RPMI8226 (cell line): ENCODE data around the gene CPEB1.
A peak's percentile ranks its signal among the peaks of the same experiment; 100 is the strongest.

Source experiments
- DNase-seq: peaks from one replicate; pipeline ENCODE4 v3.0.0-alpha.2; 2015

Gene CPEB1

DNA sequence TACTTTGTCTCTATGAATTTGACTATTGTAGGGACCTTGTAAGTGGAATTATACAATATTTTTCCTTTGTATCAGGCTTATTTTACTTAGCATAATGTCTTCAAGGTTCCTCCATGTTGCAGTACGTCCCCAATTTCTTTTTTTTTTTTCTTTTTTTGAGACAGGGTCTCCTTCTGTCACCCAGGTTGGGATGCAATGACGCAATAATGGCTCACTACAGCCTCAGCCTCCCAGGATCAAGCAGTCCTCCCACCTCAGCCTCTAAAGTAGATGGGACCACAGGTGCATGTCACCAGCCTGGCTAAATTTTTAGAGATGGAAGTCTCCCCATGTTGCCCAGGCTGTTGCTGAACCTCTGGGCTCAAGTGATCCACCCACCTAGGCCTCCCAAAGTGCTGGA, 66.5 kb downstream of the CPEB1 start:
- no peak for DNase-seq

- no peak for DNase-seq
Observed at GRCh38 chr15:82575335-82575734, 71.8 kb downstream of the CPEB1 start.

- no peak for DNase-seq
Observed at GRCh38 chr15:82572986-82573385, 74.2 kb downstream of the CPEB1 start.

DNA sequence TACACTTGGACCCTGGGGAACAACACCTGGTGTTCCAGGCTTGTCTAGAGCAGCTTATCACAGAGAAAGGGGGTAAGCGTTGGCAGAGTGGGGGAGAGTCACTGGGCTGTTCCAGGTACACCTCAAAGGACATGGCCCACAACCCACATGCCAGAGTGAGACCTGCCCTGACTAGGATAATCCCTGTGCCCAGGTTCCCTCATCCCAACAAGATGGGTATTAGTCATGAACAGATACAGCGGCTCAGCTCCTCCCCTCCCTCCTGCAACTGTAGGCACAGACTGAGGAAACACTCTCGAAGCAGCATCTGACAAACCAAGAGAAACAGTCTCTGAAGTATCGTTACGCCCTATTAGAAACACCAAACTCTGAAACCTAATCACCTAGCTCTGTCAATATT, 74.9 kb downstream of the CPEB1 start:
- no peak for DNase-seq

- no peak for DNase-seq
Observed at GRCh38 chr15:82571722-82572222, 75.4 kb downstream of the CPEB1 start.

DNA sequence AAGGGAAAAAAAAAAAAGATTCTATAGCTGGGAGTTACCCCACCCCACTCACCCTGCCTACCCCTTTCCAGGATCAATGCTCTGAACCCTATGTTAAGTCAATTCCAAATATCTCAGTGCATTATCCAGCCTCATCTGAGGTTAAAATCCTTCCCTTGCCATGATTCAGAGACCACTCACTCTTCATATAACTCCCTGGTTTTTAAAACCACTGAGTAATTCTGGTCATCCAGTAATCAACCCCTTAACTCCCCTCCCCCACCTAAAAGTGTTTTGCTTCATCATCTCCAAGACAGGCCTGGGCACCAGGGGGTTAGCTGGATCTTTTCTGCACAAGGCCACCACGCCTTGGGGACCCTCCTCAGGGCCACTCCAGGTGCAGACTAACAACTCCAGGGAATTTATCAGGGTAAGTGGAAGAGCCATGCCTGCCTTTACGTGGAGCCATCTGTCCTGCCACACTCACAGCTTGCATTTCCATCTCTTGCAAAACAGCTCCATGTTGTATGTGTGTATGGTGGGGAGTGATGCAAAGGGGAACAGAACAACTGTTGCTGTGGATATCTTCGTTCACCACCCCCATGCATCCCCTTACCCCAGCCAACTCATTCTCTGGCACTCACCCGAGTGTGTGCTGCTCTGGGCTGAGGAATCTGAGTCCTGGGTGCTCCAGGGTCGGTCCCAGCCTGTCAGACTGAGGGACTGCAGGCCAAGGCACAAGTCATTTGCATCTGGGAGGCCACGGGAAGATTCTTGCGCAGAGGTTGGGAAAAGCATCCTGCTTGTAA, 76.2 kb downstream of the CPEB1 start:
- DNase-seq, result no peak

GRCh38 chr15:82569834-82570233, 77.3 kb downstream of the CPEB1 start:
- DNase-seq, result no peak

DNA sequence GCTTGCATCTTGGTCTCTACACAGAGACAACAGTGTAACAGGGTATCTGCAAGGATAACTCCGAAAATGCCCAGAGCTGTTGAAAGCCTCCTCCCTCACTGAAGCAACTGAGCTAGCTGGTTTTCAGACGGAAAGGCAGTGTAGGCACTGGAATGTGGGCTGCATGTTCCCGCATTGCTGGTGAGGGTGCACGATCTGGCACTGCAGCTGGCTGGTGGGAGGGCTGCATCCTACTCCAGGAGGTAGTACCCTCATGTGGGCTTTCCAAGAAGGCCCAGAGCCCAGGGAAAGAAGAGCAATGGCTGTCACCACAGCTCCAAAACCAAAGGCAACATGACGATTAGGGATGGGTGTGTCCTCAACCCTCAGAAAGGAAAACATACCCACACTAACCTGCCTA, 78.2 kb downstream of the CPEB1 start:
- DNase-seq, result no peak

DNA sequence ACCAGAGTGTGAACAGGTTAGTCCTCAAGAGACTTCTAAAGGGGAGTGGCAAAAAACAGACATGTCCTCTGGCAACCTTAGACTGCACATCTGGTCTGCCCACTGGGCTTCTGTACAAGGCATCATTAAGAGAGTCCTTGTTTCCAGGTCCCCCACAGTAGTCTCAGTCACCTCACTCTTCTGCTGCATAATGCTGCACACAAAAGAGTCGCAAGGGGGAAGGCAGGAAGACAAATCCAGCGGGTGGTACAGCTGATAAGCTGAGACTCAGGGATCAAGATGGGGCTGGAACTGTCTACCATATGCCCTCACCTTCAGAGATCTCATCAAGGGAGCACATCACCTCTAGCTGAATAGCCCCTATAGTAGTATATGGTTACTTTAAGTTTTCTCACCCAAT, 79.5 kb downstream of the CPEB1 start:
- DNase-seq, result no peak

- DNase-seq, result no peak
Observed at GRCh38 chr15:82566690-82567089, 80.5 kb downstream of the CPEB1 start.

GRCh38 chr15:82558502-82558901, 88.7 kb downstream of the CPEB1 start:
- DNase-seq, result no peak

DNA sequence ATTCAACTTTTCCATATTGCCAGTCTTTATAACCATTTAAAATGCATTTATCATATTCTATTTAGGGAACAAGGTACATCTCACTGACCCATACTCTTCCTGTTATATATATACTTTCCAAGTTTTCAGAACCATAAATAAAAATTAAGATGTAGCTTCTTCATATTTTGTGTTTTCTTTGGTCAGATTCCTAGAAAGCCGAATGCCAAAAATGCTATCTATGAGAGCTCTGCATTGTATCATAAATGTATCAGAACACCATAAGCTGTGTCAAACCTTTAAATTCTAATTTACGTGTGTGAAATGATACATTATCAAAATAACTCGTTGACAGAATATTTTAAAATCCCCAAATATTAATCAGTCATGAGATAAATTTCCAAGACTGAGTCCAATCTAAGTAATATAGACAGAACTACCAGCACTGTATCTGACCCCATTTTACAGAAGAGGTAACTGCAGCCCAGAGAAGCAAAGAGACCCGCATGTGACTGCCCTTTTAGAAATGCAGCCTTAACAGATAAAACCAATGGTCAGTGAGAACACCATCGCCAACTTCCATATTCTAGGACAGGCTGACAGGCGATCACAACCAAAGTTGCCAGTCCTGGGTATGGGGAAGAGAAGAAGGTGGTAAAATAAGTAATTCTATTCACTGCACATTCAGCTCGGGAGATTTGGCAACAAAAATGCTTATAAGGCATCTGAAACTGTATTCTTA, 90.7 kb downstream of the CPEB1 start:
- DNase-seq, result no peak

- DNase-seq, result no peak
Observed at GRCh38 chr15:82554849-82555248, 92.3 kb downstream of the CPEB1 start.

GRCh38 chr15:82554351-82554750, 92.8 kb downstream of the CPEB1 start:
- no peak for DNase-seq

GRCh38 chr15:82553846-82554245, 93.3 kb downstream of the CPEB1 start:
- no peak for DNase-seq

GRCh38 chr15:82552861-82553260, 94.3 kb downstream of the CPEB1 start:
- no peak for DNase-seq

- no peak for DNase-seq
Observed at GRCh38 chr15:82551646-82552247, 95.4 kb downstream of the CPEB1 start.

DNA sequence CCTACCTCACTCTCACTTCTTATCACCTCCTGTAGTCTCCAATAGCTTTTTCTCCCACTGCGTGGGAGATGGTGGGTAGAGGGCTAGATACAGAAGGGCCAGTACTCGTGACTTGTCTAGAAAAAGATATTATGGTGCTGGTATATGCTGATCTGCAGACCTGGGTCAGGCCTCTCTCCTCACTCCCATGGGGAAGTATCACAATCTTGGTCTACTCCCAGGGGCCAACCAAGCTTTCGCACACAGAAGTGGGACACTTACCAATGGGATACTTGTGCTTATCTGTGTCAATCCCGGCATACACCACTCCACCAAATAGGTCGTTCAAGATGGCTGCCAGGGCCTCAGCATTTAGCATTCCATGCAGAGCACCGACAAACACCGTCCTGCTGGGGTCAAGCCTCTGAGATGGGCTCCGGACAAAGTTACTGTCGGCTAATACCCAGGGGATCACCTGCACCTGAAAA, 97.9 kb downstream of the CPEB1 start:
- no peak for DNase-seq

DNA sequence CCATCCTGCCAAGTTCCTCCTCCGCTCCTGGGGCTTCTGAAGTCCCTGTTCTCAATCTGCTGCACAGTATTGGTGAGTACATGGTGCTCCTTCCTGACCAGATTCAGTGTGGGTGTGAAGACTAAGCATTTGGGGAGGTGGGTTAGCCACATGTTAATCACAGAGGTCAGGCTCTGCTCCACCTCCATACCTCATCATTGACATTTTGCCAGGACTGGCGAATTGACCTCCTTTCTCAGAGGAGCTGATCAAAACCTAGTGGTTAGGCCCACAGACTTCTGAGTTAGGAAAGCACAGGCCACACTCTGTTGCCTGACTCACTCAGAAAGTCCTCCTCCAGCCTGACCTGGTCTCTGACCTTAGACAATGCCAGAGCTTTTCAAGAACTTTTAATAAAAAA, 98.5 kb downstream of the CPEB1 start:
- DNase-seq, result no peak

GRCh38 chr15:82545478-82545877, 101.7 kb downstream of the CPEB1 start:
- DNase-seq, result no peak

GRCh38 chr15:82545002-82545401, 102.2 kb downstream of the CPEB1 start:
- DNase-seq, result no peak

- no peak for DNase-seq
Observed at GRCh38 chr15:82544431-82544830, 102.7 kb downstream of the CPEB1 start.

DNA sequence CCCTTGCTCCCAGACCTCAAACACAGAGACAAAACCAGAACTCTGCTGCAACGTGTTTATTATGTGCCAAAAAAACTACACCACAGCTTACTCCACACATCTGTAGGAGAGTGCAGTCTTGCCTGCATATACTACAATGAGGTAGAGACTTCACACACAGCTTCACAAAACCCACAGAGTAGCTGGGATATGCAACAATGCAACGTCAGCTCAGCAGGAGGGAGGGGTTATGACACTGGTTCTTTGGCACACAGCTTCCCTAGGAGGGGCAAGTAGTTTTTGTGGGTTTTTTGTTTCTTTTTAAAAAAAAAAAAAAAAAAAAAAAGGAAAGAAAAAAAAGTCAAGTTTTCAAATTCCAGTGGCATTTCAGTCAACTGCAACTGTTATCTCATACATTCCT, 104.0 kb downstream of the CPEB1 start:
- peak; percentile 63 for DNase-seq

DNA sequence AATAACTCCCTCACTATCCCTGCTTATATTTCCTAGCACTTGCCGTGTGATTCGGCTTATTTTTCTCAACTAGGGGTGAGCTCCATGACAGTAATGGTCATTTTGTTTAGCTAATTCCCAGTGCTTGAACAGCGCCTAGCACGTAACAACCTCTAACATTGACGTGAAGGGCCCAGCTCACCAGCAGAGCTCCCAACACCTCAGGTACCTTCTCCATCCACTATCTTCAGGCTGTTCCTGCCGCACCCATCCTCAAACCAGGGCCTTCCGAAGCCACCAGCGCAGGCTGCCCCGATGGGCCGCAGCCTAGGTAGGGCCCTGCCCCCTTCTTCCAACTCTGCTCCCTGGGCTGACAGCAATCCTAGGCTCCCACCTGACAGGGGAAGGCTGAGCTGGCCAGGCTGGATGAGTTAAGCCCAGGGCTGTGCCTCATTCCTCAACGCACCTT, 106.2 kb downstream of the CPEB1 start:
- no peak for DNase-seq
